ENCODE results near the gene PHC3. TPM values are rescaled to one million over a fixed set of nuclear protein-coding genes. Genes with fewer than 3 reads are reported as not detected.

The PHC3 gene
- total RNA-seq, 4 donors from 2014 or later, result 44.9 to 87.0 (median 69.7) TPM

DNA sequence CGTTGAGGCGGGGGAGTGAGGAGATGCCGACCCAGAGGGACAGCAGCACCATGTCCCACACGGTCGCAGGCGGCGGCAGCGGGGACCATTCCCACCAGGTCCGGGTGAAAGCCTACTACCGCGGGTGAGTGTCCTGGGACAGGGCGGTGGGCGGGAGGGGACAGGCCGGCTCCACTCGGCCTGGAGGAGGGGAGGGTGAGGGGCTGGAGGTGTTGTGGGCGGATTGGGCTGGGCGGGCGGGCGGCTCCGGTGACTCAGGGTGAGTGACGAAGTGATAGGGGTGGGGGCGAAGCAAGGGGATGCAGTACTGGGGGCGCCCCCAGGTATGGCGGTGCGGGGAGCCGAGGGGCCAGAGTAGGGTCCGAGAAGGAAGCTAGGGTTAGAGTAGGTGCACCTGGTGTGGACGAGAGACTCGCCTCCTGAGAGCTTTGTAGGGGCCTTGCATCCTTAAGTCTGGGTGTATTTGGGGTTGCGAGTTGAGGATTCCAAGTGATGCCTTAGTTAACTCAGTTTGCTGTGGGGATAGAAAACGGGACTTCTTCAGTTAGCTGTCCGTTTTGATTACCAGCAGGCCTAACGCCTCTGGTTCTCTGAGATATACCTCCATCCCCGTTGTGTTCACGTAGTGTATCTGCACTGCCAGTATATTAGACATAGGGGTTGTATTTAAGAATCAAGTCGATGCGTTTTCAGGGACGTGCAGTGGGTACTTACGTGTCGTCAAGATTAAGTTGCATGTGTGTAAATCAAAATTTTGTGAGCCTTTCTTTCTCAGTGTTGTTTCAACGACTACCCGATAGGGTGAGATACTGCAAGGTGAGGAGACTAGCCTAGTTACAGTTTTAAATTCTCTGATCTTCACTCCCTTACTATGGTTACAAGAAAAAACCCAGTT is 41.4 kb upstream of the PHC3 start:
- H3K27me3 ChIP-seq, result no peaks in the 10 kb centered on the region
- DNase-seq, result peak; percentile 37
- WGBS, 2 donors (ENCODE audit: low coverage in 1 of 2), result 2 to 12% methylated on average over 5 to 41 of the region's 42 CpGs
- in situ Hi-C loops (cut with MboI; ENCODE audit: low pct_ligation_motif_present in 1 of 4, low pct_unique_long_range_greater_than_20kb in 1 of 4, low sequenced_read_pairs in 3 of 4) (no loop called here), intact Hi-C loops (cut with DNase I; ENCODE audit: low total_unique reads) (no loop called here)
- H3K36me3 ChIP-seq, result no peaks in the 10 kb centered on the region
- no peaks in the 10 kb centered on the region for H3K9me3 ChIP-seq
- peak overlapping the region; percentile 80 to 98 (median 91) for H3K4me3 ChIP-seq
- H3K4me1 ChIP-seq, result peaks cover 0 to 29% (median 12%) of the 10 kb centered on the region in 4 donors
- H3K27ac ChIP-seq, result peak overlapping the region; percentile 87 to 94 (median 91)
- no peak for TF ChIP-seq POLR2A (IDR thresholded peaks at IDR 0.05)
- TF ChIP-seq, protein P1, sequence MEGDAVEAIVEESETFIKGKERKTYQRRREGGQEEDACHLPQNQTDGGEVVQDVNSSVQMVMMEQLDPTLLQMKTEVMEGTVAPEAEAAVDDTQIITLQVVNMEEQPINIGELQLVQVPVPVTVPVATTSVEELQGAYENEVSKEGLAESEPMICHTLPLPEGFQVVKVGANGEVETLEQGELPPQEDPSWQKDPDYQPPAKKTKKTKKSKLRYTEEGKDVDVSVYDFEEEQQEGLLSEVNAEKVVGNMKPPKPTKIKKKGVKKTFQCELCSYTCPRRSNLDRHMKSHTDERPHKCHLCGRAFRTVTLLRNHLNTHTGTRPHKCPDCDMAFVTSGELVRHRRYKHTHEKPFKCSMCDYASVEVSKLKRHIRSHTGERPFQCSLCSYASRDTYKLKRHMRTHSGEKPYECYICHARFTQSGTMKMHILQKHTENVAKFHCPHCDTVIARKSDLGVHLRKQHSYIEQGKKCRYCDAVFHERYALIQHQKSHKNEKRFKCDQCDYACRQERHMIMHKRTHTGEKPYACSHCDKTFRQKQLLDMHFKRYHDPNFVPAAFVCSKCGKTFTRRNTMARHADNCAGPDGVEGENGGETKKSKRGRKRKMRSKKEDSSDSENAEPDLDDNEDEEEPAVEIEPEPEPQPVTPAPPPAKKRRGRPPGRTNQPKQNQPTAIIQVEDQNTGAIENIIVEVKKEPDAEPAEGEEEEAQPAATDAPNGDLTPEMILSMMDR (IDR thresholded peaks at IDR 0.05), result peak in 4 of 5 experiments; percentile 7 to 52 (median 30)

DNA sequence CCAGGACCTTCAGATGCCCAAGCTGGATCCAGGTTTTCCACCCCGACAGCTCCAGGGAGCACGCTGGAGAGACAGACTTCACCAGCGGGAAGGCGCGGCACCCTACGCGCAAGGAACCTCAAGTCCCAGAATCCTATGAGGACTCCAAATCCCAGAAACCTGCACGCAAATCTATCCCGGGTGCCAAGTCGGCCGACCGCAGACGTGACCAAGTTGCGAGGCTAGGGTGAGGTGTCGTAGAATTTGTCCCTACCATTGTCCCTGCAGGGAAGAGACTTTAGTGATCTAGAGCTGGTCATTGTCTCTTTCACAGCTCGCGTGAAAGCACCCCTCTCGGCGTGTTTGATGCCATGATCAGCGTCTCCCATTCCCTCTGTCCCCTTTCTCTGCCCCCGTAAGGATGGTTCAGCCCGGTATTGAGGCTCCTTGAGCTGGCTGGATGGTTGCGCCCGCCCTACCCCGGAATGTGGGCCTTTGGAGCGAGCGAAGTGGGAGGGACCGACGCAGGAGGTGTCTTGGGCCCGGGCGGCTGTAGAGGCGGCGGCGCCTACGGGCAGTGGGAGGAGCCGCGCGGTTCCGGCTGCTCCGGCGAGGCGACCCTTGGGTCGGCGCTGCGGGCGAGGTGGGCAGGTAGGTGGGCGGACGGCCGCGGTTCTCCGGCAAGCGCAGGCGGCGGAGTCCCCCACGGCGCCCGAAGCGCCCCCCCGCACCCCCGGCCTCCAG is 40.6 kb upstream of the PHC3 start, which contains the start of gene PRKCI:
PRKCI (plus strand) TSS at position 501 of the 723 bp plus-strand sequence. CDS start 246 bp downstream, outside the sequence.
- in situ Hi-C loops (cut with MboI; ENCODE audit: low pct_ligation_motif_present in 1 of 4, low pct_unique_long_range_greater_than_20kb in 1 of 4, low sequenced_read_pairs in 3 of 4), result no loop called here
- Histone ChIP-seq H3K9me3 (no peaks in the 10 kb centered on the region), H3K36me3 (no peaks in the 10 kb centered on the region), H3K27ac (peak within 1 kb of the TSS; percentile 87 to 94 (median 91)), H3K4me3 (peak within 1 kb of the TSS; percentile 80 to 98 (median 91)), H3K4me1 (peaks cover 0 to 29% (median 12%) of the 10 kb centered on the region in 4 donors), H3K27me3 (no peaks in the 10 kb centered on the region)
- TF ChIP-seq POLR2A (IDR thresholded peaks at IDR 0.05) (peak; percentile 89), EP300 (IDR thresholded peaks at IDR 0.05; ENCODE audit: low read depth) (no peak), POLR2AphosphoS5 (IDR thresholded peaks at IDR 0.05) (peak; percentile 85 to 94 (median 89))
- TF ChIP-seq, protein P1 (IDR thresholded peaks at IDR 0.05), result no peak
- 0% methylated on average over 2 to 52 of the region's 60 CpGs for WGBS, 2 donors (ENCODE audit: low coverage in 1 of 2)
- intact Hi-C loops (cut with DNase I; ENCODE audit: low total_unique reads), result no loop called here
- peak; percentile 96 for DNase-seq

DNA sequence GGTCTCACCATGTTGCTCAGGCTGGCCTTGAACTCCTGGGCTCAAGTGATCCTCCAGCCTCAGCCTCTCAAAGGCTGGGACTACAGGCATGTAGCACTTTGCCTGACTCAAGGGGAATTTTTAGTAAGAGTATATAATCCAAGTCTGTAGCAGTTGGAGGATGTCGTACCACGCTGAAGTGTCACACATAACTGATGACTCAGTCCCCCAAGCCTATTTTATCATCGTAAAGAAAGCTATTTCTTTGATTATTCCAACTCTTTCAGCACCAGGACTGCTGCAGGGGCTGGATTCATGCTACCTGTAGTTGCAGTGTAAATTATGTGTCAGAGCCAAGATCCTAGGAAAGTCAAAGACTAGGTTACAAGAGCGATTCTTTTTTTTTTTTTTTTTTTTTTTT is 39.3 kb upstream of the PHC3 start:
- in situ Hi-C loops (cut with MboI; ENCODE audit: low pct_ligation_motif_present in 1 of 4, low pct_unique_long_range_greater_than_20kb in 1 of 4, low sequenced_read_pairs in 3 of 4), result no loop called here
- TF ChIP-seq EP300 (IDR thresholded peaks at IDR 0.05; ENCODE audit: low read depth) (no peak), POLR2A (IDR thresholded peaks at IDR 0.05) (no peak), POLR2AphosphoS5 (IDR thresholded peaks at IDR 0.05) (no peak)
- TF ChIP-seq, protein P1 (IDR thresholded peaks at IDR 0.05), result no peak
- H3K36me3 ChIP-seq, result no peaks in the 10 kb centered on the region
- peaks cover 0 to 21% (median 12%) of the 10 kb centered on the region in 4 donors for H3K4me1 ChIP-seq
- H3K4me3 ChIP-seq, result no peak overlapping the region
- no peaks in the 10 kb centered on the region for H3K27me3 ChIP-seq
- H3K9me3 ChIP-seq, result no peaks in the 10 kb centered on the region
- 86% methylated on average over 4 of the region's 4 CpGs; no CpG with 5 or more reads in 1 of the 2 donors for WGBS, 2 donors (ENCODE audit: low coverage in 1 of 2)
- DNase-seq, result no peak
- H3K27ac ChIP-seq, result no peak overlapping the region
- intact Hi-C loops (cut with DNase I; ENCODE audit: low total_unique reads), result no loop called here

GRCh38 chr3:170219850-170220249 is 38.3 kb upstream of the PHC3 start:
- TF ChIP-seq POLR2A (IDR thresholded peaks at IDR 0.05) (no peak), POLR2AphosphoS5 (IDR thresholded peaks at IDR 0.05) (no peak)
- TF ChIP-seq, protein P1 (IDR thresholded peaks at IDR 0.05), result no peak
- intact Hi-C loops (cut with DNase I; ENCODE audit: low total_unique reads) (no loop called here), in situ Hi-C loops (cut with MboI; ENCODE audit: low pct_ligation_motif_present in 1 of 4, low pct_unique_long_range_greater_than_20kb in 1 of 4, low sequenced_read_pairs in 3 of 4) (no loop called here)
- no peak for DNase-seq
- whole genome bisulfite sequencing, 2 donors (ENCODE audit: low coverage in 1 of 2), result 73 to 91% methylated on average over 1 of the region's 1 CpG
- Histone ChIP-seq H3K4me1 (peaks cover 0 to 21% (median 12%) of the 10 kb centered on the region in 4 donors), H3K36me3 (no peaks in the 10 kb centered on the region), H3K9me3 (no peaks in the 10 kb centered on the region), H3K27me3 (no peaks in the 10 kb centered on the region), H3K27ac (no peak overlapping the region), H3K4me3 (no peak overlapping the region)
